GM19324 (cell line): Measurements from ENCODE around the gene CCDC185.
A peak's percentile ranks its signal among the peaks of the same experiment; 100 is the strongest.

ENCODE experiments used
- ATAC-seq: cut with Tn5 transposase; IDR thresholded peaks from one replicate; pipeline ENCODE4 v1.9.1; 2021; ENCODE audit warnings: mild to moderate bottlenecking, moderate library complexity; ENCODE audit not compliant: unreplicated experiment, low FRiP score

Gene CCDC185

DNA sequence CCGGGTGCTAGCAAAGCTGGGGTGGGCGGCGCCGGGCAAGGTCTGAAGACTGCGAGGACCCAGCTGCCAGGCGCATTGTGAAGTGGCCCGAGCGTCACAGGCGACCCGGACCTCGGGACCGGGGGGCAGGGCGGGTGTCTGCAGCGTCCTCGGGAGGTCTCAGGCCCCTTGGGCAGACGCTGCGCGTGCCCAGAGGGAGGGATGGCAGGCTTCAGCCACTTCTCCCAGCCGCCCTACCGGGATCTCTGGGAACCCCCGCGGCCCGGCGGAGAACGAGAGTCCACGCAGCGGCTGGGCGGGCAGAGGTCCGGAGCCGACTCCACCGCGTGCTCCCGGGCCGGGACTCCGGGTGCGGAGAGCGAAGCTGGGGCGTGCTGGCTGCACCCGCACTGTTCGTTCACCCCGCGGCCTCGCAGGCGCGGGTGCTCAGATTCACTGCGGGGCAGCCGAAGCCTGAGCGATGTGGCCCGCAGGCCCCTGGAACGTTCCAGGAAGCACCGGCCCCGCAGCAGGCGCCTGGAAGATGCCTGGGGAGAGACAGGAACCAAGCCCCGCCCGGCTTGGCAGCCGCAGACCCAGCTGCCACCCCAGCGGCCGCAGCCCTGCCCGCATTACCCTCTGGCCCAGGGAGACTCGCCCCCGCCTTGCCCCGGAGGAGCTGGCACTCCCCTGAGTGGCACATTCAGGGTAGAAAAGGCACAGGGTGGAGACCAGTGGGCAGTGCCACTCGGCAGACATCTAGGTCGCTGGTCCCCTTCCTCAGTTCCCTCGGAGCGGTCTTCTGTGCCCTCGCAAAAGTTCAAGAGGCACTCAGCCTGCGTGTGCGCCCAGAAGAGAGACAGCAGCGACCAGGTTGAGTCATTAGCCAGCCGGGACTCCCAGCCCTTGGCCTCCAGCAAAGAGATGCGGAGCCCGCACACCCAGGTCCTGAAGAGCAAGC lies at the start of gene CCDC185:
Gene CCDC185 (plus strand): TSS at position 141 of the 940 bp plus-strand sequence. CDS start 61 bp downstream, at position 202.
- ATAC-seq: no peak

DNA sequence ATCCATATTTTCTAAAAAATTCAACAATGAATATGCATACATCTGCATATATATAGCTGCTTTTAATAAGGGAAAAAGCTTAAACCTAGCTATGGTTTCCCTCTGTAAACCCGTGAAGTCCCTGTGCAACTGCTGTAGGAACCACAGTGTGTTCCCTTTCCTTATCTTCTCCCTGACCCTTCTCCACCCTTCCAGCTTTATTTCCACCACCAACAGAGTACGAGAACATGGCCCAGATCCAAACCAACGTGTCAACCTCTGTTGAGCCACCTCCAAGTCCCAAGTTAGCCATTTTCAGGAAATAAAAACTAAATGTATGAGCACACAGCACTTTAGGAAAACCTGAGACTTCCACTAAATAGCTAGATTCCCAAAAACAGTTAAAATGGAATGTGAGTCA lies 49.5 kb upstream of the CCDC185 start:
- no peak for ATAC-seq

- no peak for ATAC-seq
These were observed 48.7 kb upstream of the CCDC185 start for GRCh38 chr1:223344491-223344890.

GRCh38 chr1:223345720-223346119 lies 47.5 kb upstream of the CCDC185 start:
- ATAC-seq: no peak

DNA sequence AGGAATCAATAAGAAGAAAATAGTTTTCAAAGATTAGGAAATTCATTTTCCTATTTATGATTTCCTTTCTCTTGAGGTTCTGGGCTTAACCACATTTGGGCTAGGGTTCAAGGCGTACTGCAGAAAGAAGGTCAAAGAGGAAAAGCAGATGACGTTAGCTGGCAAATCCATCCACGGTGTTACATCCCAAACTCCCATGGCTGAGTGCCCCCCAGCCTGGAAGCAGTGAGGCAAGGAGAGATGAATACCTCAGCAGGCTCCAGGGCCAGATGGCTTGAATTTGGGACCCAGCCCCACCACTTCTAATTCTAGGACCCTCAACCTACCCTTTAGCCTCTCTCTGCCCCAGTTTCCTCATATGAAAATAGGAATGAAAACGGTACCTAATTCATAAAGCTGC lies 46.9 kb upstream of the CCDC185 start:
- ATAC-seq: no peak

DNA sequence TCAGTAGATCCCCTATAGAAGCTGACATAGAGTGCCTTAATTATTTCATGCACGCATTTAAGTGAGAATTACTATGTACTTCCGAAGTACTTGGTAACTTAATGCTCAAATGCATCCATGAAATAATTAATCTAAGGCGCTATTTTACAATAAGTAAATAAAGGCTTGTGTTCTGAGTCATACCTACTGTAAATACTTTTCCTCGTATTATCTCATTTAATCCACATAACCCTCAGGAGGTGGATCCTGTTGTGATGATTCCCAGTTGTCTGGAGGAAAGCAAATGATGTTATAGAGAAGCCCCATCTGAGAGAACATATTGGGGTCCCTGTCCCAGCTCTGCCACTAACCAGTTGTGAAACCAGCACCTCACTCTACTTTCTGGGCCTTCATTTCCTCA lies 45.6 kb upstream of the CCDC185 start:
- ATAC-seq: no peak

- ATAC-seq: no peak
These were observed 44.8 kb upstream of the CCDC185 start for GRCh38 chr1:223348439-223348838.

DNA sequence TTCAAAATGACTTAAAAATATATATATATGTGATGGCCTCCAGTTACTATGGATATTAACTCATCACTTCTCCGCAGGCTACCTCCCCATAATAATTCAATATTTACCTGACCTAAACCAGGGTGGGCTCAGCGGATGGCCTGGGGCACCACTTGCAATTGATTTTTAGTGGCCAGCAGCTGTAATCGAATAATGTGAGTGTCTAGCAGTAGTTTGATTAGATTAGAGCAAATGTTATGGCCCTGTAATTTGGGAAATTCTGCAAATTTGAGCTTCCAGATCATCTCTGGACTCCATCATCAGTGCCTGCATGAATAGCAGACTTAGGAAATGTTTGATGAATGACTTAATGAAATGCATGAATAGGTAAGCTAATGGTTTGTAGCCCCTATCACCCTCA lies 44.0 kb upstream of the CCDC185 start:
- no peak for ATAC-seq

- ATAC-seq: no peak
These were observed 42.8 kb upstream of the CCDC185 start for GRCh38 chr1:223350361-223350908.

- ATAC-seq: no peak
These were observed 40.3 kb upstream of the CCDC185 start for GRCh38 chr1:223352944-223353343.

GRCh38 chr1:223353939-223354338 lies 39.3 kb upstream of the CCDC185 start:
- no peak for ATAC-seq

DNA sequence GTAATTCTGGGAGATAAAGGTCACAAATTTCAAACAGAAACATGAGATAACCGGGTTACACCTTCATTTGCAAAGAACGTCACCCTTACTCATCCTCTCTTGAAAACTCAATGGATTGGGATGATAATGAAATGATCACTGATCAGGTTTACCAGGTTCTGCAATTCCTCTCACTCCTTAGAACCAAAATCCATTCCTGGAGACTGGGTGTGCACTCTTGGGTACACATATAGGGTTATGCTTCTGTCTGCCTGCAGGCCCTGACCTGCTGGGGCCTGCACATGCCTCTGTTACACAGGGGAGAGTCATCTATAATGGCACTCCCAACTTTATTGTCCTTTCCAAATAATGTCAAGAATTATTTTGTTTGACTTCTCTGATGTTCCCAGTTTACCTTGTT lies 37.5 kb upstream of the CCDC185 start:
- ATAC-seq: no peak

DNA sequence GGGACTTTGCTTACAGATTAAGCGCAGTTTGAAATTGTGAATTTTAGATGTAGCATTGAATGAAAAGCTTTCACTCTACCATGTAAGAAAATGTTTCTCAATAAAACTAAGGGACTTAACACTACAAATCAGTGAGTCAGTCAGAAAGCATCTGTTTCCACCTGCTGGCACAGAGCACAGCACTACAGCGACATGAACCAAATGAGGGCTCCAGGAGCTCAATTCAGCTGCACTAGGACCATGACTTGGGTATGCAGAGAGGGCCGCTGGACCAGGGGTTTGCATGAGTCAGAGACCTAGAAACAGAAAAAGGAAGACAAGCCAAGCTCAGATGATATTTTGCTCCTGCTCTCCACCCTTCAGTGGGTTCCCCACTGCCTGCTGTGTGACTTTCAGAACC lies 34.4 kb upstream of the CCDC185 start:
- no peak for ATAC-seq

- no peak for ATAC-seq
These were observed 30.0 kb upstream of the CCDC185 start for GRCh38 chr1:223363057-223363855.

DNA sequence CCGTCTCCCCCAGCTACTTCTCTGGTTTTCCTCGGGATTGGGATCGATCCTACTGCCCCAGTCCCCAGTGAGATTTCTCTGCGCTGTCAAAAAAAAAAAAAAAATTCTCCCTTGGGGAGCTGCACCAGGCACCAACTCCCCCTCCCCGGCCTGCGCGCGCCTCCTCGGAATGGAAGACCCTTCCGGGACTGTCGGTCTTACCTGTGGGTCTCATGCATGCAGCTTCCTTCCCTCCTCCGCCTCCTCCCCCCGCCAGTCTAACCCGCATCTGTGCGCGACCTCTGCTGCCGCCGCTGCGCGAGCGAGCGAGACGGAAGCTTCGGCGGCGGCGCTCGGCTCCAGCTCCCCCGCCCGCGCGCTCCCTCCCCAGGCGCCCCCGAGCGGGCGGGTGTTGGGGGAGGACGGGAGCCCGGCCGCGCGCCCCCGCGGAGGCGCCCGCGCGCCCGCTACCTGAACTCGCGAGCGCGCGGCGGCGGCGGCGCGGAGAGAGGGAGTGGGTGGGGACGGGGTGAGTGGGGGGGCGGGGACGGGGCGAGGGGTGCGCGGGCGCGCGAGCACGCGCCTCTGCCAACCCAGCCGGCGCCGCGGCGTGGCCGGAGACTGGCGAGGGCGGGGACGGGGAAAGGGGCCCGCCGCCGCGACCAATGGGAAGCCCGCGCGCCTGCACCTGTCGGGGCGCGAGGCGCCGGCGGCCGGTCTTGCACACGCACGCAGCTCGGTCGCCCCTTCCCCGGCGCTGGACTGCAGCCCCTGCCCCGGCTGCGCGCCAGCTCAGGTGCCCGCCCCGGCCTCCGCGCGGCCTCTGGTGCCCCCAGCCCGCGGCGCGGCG lies 29.1 kb upstream of the CCDC185 start, which contains the start of gene SUSD4:
Gene SUSD4 (minus strand): TSS at position 321 of the 829 bp plus-strand sequence. CDS start 751 bp downstream, outside the sequence.
- peak; percentile 62 for ATAC-seq

DNA sequence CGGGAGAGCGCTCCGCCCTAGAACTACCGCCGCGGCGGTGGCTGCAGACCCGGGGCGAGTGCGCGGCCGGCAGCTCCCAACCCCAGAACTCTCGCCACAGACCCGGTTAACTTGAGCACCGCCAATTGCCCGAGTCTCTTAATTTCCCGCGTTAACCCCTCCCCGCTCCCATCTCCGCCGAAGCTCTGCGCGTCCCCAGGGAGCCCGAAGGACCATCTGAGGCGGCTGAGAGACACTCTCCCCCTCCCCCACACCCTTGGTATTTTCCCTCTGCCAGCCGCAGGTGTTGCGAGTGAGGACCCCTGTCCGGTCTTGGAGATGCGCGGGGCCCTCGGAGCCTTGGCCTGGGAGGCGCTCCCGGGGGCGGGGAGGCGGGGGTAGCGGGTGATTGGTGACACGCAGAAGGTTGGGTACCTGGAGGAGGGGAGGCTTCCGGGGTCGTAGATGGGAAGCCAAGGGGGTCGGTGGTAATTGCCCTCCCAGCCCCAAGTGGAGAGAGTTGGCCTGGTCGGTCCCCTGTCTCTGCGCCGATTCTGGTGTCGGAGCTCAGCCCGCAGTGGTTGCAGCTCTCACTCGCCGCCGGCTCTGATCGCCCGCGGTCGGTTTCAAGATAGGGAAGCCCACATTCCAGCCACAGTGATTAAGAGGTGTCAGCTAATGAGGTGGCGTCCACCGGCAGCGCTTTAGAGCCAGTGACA lies 28.4 kb upstream of the CCDC185 start:
- peak; percentile 21 for ATAC-seq

GRCh38 chr1:223374064-223374610 lies 19.1 kb upstream of the CCDC185 start:
- no peak for ATAC-seq

- ATAC-seq: no peak
These were observed 14.5 kb upstream of the CCDC185 start for GRCh38 chr1:223378754-223379153.

- ATAC-seq: no peak
These were observed 7.2 kb upstream of the CCDC185 start for GRCh38 chr1:223386013-223386412.
